Keratinocyte (primary cell): ENCODE results near the gene PLAAT4. TPM values are rescaled to one million over a fixed set of nuclear protein-coding genes. Genes with fewer than 3 reads are reported as not detected.

ENCODE experiments used
- DNase-seq: peaks from one replicate; pipeline ENCODE4 v3.0.0-alpha.2; 2011; ENCODE audit warnings: low read depth, missing footprints, low spot score
- FAIRE-seq: peaks from 2 replicates; lab custom pipeline; 2011; peaks lifted over from hg19 to GRCh38; lab: Jason Lieb, UNC
- H2AFZ ChIP-seq: 2 replicates; pipeline ENCODE4 v1.6.0; 2012; ENCODE audit warnings: low read length, control low read depth, inconsistent platforms; ENCODE audit not compliant: control insufficient read depth
- H3K27ac ChIP-seq: 2 replicates; pipeline ENCODE4 v1.5.1; 2011; ENCODE audit warnings: low read length; ENCODE audit not compliant: control insufficient read depth, insufficient read depth
- H3K27me3 ChIP-seq: 3 replicates; pipeline ENCODE4 v1.6.0; 2011; ENCODE audit warnings: low read length; ENCODE audit not compliant: control insufficient read depth, insufficient read depth; ENCODE audit errors: extremely low read depth
- H3K36me3 ChIP-seq, 2 experiments: 2 replicates in 1 of 2; 3 replicates in 1 of 2; pipeline ENCODE4 v1.5.1; 2011; ENCODE audit warnings: low read length in 2 of 2, mild to moderate bottlenecking in 1 of 2; ENCODE audit not compliant: control insufficient read depth in 2 of 2, insufficient read depth in 2 of 2; ENCODE audit errors: extremely low read depth in 1 of 2
- H3K4me1 ChIP-seq: 3 replicates; pipeline ENCODE4 v1.5.1; 2011; ENCODE audit warnings: low read length; ENCODE audit not compliant: control insufficient read depth, insufficient read depth; ENCODE audit errors: extremely low read depth
- H3K4me2 ChIP-seq: 3 replicates; pipeline ENCODE4 v1.6.0; 2011; ENCODE audit warnings: low read depth, low read length; ENCODE audit not compliant: control insufficient read depth, insufficient read depth; ENCODE audit errors: extremely low read depth
- H3K4me3 ChIP-seq, 3 experiments: fragments of 200-600 bp in 1 of 3; sonication (generic) in 1 of 3; 2 replicates in 2 of 3; 3 replicates in 1 of 3; pipeline ENCODE4 v1.5.1; 2011 to 2016; ENCODE audit warnings: low read length in 3 of 3, mild to moderate bottlenecking in 3 of 3, control low read depth in 2 of 3, inconsistent platforms in 1 of 3, low read depth in 1 of 3, mixed read lengths in 1 of 3, mixed run types in 1 of 3, moderate library complexity in 1 of 3; ENCODE audit not compliant: control insufficient read depth in 2 of 3, insufficient read depth in 2 of 3; ENCODE audit errors: extremely low read depth in 1 of 3
- H3K79me2 ChIP-seq: 2 replicates; pipeline ENCODE4 v1.6.0; 2012; ENCODE audit warnings: low read length; ENCODE audit not compliant: control insufficient read depth, insufficient read depth
- H3K9ac ChIP-seq: 3 replicates; pipeline ENCODE4 v1.6.0; 2011; ENCODE audit warnings: low read length; ENCODE audit not compliant: control insufficient read depth, insufficient read depth; ENCODE audit errors: extremely low read depth
- H3K9me1 ChIP-seq: 3 replicates; pipeline ENCODE4 v1.6.0; 2011; ENCODE audit warnings: low read length; ENCODE audit not compliant: control insufficient read depth, insufficient read depth; ENCODE audit errors: extremely low read depth
- H3K9me3 ChIP-seq: 2 replicates; pipeline ENCODE4 v1.5.1; 2012; ENCODE audit warnings: low read depth, low read length; ENCODE audit not compliant: control insufficient read depth
- H4K20me1 ChIP-seq: 3 replicates; pipeline ENCODE4 v1.6.0; 2011; ENCODE audit warnings: low read length; ENCODE audit not compliant: control insufficient read depth, insufficient read depth; ENCODE audit errors: extremely low read depth
- EZH2 ChIP-seq: IDR thresholded peaks from one replicate; pipeline ENCODE4 v1.6.1; 2012; ENCODE audit warnings: inconsistent platforms, mild to moderate bottlenecking, low read length, moderate library complexity
- dilution Hi-C: fragments of 300-500 bp; cut with MboI; formaldehyde crosslinking; loops from one replicate; pipeline ENCODE4 v1.7.0; 2020; ENCODE audit warnings: low sequenced_read_pairs; ENCODE audit not compliant: extremely low pct_ligation_motif_present
- polyA plus RNA-seq, 5 experiments: library from polyadenylated mRNA; depleted of rRNA in 3 of 5; stranded (reverse) in 3 of 5; stranded (forward) in 1 of 5; unstranded in 1 of 5; fragments of >200 nt; gene quantifications; 1 replicate in 1 of 5; 2 replicates in 3 of 5; 3 replicates in 1 of 5; pipeline versions ENCODE4 v1.2.1 to v1.2.3, GENCODE V29; 2011 to 2012; ENCODE audit warnings: missing spikeins in 2 of 5, low read depth in 1 of 5, low replicate concordance in 1 of 5
- TF ChIP-seq, protein P1 (sequence below), 3 experiments: IDR thresholded peaks in 1 of 3; conservative IDR thresholded peaks in 1 of 3; optimal IDR thresholded peaks in 1 of 3; 2 replicates in 2 of 3; 3 replicates in 1 of 3; pipeline versions ENCODE3 to v1.5.1; 2011; ENCODE audit warnings: low read length in 3 of 3, mild to moderate bottlenecking in 3 of 3, moderate library complexity in 2 of 3, control low read depth in 1 of 3, inconsistent platforms in 1 of 3; ENCODE audit not compliant: insufficient read depth in 2 of 3; ENCODE audit errors: extremely low read depth in 1 of 3

PLAAT4 gene
- polyA plus RNA-seq, 1 donor (not counting 4 experiments of a cell fraction or from before 2014, with no cell fraction given) = 2.0 TPM

DNA sequence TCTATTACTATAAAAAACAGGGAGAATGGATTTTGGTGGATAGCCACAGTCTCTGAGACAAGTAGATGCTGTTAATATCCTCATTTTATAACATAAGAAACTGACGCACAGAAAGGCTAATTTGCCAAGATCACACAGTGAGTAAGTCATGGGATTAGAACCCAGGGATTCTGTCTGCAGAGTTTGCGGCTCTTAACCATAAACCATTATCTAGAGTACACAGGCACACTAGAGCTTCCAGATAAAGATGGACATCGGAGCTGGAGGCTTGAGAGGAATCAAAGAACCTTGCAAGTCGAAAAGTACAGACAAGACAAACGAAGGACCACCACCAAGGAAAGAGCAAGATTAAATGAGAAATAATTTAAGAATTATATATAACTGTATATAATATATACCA, 19.5 kb upstream of the PLAAT4 start:
- Histone ChIP-seq H3K4me1 (no peaks in the 10 kb centered on the region), H3K27me3 (no peaks in the 10 kb centered on the region), H3K4me3 (no peak overlapping the region), H3K9me3 (no peaks in the 10 kb centered on the region), H3K9ac (no peak overlapping the region), H4K20me1 (no peaks in the 10 kb centered on the region), H3K36me3 (no peaks in the 10 kb centered on the region), H3K4me2 (no peak overlapping the region), H3K27ac (no peak overlapping the region), H3K79me2 (no peaks in the 10 kb centered on the region), H3K9me1 (no peaks in the 10 kb centered on the region), H2AFZ (no peak overlapping the region)
- dilution Hi-C loops = no loop called here
- TF ChIP-seq EZH2 = no peak
- TF ChIP-seq, protein P1, sequence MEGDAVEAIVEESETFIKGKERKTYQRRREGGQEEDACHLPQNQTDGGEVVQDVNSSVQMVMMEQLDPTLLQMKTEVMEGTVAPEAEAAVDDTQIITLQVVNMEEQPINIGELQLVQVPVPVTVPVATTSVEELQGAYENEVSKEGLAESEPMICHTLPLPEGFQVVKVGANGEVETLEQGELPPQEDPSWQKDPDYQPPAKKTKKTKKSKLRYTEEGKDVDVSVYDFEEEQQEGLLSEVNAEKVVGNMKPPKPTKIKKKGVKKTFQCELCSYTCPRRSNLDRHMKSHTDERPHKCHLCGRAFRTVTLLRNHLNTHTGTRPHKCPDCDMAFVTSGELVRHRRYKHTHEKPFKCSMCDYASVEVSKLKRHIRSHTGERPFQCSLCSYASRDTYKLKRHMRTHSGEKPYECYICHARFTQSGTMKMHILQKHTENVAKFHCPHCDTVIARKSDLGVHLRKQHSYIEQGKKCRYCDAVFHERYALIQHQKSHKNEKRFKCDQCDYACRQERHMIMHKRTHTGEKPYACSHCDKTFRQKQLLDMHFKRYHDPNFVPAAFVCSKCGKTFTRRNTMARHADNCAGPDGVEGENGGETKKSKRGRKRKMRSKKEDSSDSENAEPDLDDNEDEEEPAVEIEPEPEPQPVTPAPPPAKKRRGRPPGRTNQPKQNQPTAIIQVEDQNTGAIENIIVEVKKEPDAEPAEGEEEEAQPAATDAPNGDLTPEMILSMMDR (optimal IDR thresholded peaks at IDR 0.05 in 1 of 3, IDR thresholded peaks at IDR 0.05 in 1 of 3, conservative IDR thresholded peaks at IDR 0.05 in 1 of 3; ENCODE audit: extremely low read depth in 1 of 3, insufficient read depth in 2 of 3, low read length in 3 of 3) = no peak
- FAIRE-seq (no peak), DNase-seq (no peak)

DNA sequence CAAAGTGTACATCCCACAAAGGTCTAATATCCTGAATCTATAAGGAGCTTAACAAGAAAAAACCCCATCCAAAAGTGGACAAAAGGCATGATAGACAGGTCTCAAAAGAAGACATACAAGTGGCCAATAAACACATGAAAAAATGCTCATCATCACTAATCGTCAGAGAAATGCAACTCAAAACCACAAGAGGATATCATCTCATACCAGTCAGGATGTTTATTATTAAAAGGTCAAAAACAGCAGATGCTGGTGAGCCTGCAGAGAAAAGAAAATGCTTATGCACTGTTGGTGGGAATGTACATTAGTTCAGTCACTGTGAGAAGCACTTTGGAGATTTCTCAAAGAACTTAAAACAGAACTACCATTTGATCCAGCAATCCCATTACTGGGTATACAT, 18.1 kb upstream of the PLAAT4 start:
- H3K9me3 ChIP-seq = no peaks in the 10 kb centered on the region
- no peak for FAIRE-seq
- no peaks in the 10 kb centered on the region for H3K4me1 ChIP-seq
- H3K79me2 ChIP-seq = no peaks in the 10 kb centered on the region
- no peak for TF ChIP-seq EZH2
- TF ChIP-seq, protein P1 (optimal IDR thresholded peaks at IDR 0.05 in 1 of 3, IDR thresholded peaks at IDR 0.05 in 1 of 3, conservative IDR thresholded peaks at IDR 0.05 in 1 of 3; ENCODE audit: extremely low read depth in 1 of 3, insufficient read depth in 2 of 3, low read length in 3 of 3) = no peak
- no peaks in the 10 kb centered on the region for H3K9me1 ChIP-seq
- no peak for DNase-seq
- H4K20me1 ChIP-seq = no peaks in the 10 kb centered on the region
- H3K27ac ChIP-seq = no peak overlapping the region
- H3K9ac ChIP-seq = no peak overlapping the region
- no peak overlapping the region for H2AFZ ChIP-seq
- H3K4me2 ChIP-seq = no peak overlapping the region
- no peaks in the 10 kb centered on the region for H3K36me3 ChIP-seq
- no peaks in the 10 kb centered on the region for H3K27me3 ChIP-seq
- H3K4me3 ChIP-seq = no peak overlapping the region
- dilution Hi-C loops = no loop called here
